HG02763 (cell line): ENCODE measurements around the gene RTN4RL2.
A peak's percentile ranks its signal among the peaks of the same experiment; 100 is the strongest.

Experiments used
- ATAC-seq: cut with Tn5 transposase; IDR thresholded peaks from one replicate; pipeline ENCODE4 v1.9.1; 2021; ENCODE audit warnings: mild to moderate bottlenecking, moderate library complexity; ENCODE audit not compliant: unreplicated experiment

RTN4RL2 gene

DNA sequence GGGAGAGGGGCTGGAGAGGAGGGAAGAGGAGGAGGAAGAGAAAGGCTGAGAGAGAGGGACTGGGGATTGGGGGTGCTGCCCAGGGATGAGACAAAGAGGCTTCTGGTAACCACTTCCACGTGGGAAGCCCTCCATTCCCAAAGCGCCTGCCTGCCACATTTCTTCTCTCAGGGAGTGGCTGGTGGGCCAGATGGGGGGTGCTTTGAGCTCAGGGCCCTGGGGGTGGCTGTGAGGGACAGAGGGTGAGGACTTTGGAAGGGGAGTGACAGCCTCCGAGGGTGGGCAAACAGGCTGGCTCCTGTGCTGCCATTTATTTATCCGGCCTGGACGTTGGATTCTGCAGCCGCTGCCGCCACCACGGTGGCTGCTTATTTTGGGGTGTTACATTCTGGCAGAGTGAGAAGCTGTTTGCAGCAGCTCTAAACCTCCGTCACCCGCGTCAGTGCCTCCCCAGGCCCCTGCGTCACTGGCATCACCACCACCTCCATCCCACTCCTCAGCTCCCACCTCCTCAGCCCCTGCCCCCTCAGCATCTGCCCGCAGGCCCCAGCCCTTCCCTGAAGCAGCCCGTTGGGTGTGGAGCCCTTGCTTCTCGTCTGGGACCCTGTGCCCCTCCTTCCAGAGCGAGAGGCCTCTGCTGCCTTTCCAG is 1.6 kb downstream of the RTN4RL2 start:
- no peak for ATAC-seq

DNA sequence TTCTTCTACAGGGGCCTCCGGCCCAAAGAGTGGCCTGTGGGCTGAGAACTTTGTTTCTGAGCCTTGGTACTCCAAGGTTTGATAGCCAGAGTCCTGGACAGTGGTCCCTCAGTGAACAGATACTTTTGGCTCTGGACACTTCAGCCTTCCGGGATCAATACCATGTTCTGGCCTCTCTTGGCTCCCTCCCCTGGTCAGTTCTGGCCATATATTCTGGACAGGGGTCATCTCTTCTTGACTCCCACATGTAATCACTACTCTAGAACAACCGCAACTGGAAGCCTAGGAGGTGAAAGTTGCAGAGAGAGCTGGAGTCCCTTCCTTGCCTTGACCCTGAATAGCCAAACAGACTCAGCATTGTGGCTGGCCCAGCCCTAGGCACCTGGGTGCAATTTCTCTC is 2.3 kb downstream of the RTN4RL2 start:
- ATAC-seq: no peak

DNA sequence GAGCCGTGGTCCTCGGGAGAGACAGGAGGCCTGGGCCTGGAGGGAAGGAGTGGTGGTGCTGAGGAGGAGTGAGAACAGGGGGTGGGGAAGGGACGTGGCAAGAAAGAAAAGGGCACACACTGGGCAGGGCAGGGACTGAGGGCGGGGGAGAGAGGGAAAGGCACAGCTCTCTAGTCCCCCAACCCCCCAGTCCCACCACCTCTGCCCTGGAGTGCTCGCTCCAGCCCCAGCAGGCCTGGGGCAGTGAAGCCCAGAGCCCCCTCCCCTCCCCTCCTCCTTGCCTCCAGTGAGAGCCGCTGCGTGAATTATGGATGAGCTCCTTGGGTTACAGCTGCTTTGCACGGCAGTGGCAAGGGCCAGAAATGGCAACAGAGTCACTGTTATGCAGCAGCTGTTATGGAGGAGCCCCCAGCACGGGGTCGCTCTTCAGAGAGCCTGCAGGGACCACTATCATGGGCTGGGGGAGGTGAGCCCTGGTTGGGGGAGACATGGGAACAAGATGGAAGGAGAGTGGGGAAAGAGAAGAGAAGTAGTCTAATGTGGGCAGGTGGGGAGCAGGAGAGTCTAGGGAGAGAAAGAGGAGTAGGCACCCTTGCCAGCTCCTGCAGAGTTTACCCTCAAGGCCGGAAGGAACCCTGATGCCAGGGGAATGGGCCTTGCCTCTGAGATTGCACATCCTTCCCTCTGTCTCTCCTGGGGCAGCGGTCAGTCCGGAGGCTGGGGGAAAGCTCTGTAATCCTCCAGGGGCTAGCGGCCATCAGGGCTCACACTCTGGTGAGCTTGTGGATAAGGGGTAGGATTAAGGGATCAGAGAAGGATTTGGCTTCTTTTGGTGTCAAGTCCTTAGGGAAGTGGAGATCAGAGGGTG is 3.6 kb downstream of the RTN4RL2 start:
- no peak for ATAC-seq

GRCh38 chr11:57464539-57465181 is 4.3 kb downstream of the RTN4RL2 start:
- ATAC-seq: no peak

GRCh38 chr11:57466680-57467079 is 6.4 kb downstream of the RTN4RL2 start:
- no peak for ATAC-seq

- no peak for ATAC-seq
These were observed 7.3 kb downstream of the RTN4RL2 start for GRCh38 chr11:57467508-57468157.

GRCh38 chr11:57468276-57468675 is 7.9 kb downstream of the RTN4RL2 start:
- ATAC-seq: no peak

DNA sequence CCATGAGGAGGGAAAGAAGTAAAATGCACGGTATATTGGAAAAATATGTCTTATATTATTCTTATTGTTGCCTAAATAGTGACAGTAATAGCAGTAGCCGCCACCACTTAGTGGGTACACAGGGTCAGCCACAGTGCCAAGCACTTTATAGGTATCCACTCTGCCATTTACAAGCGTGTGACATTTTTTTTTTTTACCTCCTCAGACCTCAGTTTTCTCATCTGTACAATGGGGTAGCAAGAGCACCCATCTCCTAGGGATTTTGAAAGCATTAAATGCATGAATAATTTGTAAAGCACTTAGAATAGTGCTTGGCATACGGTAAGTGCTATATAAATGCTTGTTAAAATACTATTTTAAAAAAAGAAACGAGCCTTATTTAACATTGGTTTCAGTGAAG is 8.9 kb downstream of the RTN4RL2 start:
- ATAC-seq: no peak

- no peak for ATAC-seq
These were observed 11.2 kb downstream of the RTN4RL2 start for GRCh38 chr11:57471496-57471895.

DNA sequence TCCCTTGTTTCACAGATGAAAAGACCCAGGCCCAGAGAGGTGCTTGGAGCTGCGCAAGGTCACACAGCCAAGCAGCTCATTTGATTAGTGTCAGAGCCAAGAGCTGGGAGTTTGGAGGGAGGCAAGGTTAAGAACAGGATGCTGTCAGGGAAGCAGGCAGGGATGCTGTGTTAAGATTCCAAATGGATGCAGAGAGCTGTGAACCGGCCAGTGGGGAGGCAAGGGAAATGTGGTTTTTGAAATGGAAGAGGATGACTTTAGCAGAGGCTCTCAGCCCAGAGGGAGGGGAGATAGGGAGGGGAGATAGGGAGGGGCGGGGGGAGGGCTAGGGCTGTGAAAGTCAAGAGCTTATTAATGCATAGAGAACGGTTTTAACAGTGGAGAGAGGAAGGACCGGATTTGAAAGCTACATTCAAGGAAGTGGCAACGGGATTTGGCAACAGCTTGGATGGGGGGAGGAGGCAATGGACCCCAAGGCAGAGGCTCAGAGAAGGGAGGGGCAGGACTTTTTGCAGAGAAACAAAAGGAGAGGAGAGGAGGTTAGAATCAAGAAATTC is 13.0 kb downstream of the RTN4RL2 start:
- ATAC-seq: no peak

DNA sequence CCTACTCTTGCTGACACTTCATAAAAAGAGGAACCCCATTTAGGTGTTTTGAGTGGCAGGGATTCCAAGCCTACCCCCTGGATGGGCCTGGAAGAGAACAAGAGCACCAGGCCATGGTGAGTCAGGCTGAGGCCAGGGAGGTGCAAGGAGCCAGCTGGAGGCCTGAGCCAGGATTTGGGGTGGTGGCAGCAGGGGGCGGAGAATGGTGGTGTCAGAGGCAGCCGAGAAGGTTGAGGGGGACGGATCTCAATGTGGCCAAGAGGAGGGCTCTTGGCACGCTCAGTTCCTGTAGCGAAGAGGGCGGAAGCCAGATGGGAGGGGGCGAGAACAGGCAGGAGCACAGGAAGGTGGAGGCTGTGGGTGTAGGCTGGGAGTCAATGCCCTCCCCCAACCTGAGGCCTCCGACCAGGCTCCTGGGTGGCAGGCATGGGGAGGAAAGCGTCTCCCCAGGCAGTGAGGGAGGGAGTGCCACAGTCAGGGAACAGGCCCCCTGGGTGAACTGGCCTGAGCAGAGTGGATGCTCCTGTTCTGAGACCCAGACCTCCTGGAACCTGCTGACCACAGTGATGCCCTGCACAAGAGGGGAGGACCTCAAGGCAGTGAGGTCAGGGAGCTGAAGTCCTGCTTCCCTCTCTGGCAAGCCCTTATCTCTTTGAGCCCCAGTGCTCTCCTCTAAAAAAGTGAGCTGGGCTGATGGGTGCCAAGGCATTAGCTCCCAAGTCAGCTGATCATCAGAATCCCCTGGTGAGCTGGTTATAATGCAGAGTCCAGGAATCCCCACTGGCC is 13.9 kb downstream of the RTN4RL2 start:
- ATAC-seq: no peak

DNA sequence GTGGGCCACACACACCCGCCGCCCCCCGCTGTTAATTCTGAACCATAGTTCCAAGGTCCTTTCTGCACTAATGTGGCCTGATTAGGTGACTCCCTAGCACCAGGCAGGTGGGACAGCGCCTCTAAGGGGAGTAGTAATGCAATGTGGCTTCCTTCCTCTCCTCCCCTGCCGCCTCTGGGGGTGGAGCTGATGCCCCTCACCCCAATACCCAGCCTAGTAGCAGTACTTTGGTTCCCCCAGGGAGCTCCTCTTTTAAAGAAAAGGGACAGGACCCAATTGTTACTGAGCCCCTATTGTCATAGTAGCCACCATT is 14.4 kb downstream of the RTN4RL2 start:
- no peak for ATAC-seq

DNA sequence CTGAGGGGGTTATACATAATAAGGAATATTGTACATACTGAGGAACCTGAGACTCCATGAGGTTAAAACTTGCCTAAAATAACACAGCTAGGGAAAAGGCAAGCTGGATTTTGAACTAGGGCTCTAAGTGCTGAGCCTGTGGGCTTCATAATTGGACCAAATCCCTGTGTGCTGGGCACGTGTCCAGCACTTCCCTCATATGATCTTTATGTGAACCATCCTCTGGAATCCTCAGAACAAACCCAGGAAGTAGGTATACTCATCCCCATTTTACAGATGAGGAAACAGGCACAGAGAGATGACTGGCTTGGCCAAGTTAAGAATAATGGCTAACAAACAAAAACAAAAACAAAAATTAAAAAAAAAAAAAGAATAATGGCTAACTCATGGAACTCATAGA is 14.9 kb downstream of the RTN4RL2 start:
- no peak for ATAC-seq

GRCh38 chr11:57475671-57476046 is 15.3 kb downstream of the RTN4RL2 start:
- peak; percentile 14 for ATAC-seq

DNA sequence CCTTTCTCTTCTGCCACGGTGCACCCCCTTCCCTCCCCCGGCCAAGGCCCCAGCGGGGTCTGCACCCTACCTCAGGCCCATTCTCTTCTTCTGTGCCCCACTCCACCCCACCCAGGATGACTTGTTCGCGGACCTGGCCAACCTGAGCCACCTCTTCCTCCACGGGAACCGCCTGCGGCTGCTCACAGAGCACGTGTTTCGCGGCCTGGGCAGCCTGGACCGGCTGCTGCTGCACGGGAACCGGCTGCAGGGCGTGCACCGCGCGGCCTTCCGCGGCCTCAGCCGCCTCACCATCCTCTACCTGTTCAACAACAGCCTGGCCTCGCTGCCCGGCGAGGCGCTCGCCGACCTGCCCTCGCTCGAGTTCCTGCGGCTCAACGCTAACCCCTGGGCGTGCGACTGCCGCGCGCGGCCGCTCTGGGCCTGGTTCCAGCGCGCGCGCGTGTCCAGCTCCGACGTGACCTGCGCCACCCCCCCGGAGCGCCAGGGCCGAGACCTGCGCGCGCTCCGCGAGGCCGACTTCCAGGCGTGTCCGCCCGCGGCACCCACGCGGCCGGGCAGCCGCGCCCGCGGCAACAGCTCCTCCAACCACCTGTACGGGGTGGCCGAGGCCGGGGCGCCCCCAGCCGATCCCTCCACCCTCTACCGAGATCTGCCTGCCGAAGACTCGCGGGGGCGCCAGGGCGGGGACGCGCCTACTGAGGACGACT is 15.9 kb downstream of the RTN4RL2 start:
- peak; percentile 27 for ATAC-seq

DNA sequence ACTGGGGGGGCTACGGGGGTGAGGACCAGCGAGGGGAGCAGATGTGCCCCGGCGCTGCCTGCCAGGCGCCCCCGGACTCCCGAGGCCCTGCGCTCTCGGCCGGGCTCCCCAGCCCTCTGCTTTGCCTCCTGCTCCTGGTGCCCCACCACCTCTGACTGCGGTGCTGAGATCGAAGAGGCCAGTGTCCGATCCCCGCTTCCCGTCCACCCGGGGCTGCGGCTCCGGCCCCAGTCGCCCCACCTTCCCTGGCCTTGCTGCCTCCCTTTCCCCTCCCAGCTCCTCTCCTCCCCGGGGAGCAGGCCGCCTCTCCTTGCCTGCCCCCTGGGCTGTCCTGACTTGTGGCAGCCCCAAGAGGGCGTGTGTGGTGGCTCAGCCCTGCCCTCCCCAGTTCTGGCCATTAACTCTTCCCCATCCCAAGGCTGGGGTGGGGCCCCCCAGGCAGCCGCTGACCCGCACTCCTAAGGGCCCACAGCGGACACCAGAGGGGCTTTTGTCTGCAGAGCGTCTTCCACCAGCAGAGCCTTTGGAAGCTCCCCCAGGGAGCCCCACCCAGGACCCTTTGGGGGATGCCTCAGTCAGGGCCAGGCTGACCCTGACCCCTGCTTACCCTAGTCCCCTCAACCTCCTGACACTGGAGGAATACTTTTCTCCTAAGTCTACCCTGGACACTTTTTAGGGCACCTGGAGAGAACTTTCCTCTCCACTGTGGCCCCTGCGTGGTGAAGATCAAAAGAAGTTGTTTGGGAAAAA is 16.6 kb downstream of the RTN4RL2 start:
- peak; percentile 50 for ATAC-seq

- ATAC-seq: no peak
These were observed 17.3 kb downstream of the RTN4RL2 start for GRCh38 chr11:57477507-57478189.

GRCh38 chr11:57479021-57479663 is 18.8 kb downstream of the RTN4RL2 start:
- ATAC-seq: no peak
